NCI-H446 treated with DMSO at 0.1 percent for 48 hours (cell line): ENCODE measurements around the gene AFMID.
"Not testable (repeated sequence)": the region's sequence is repeated elsewhere in the genome, so short reads cannot be mapped to it uniquely, and the experiment has no call there.

ENCODE experiments used
- DNase-seq: peaks from one replicate; lab custom pipeline; 2025; lab: John Stamatoyannopoulos, UW

The AFMID gene

DNA sequence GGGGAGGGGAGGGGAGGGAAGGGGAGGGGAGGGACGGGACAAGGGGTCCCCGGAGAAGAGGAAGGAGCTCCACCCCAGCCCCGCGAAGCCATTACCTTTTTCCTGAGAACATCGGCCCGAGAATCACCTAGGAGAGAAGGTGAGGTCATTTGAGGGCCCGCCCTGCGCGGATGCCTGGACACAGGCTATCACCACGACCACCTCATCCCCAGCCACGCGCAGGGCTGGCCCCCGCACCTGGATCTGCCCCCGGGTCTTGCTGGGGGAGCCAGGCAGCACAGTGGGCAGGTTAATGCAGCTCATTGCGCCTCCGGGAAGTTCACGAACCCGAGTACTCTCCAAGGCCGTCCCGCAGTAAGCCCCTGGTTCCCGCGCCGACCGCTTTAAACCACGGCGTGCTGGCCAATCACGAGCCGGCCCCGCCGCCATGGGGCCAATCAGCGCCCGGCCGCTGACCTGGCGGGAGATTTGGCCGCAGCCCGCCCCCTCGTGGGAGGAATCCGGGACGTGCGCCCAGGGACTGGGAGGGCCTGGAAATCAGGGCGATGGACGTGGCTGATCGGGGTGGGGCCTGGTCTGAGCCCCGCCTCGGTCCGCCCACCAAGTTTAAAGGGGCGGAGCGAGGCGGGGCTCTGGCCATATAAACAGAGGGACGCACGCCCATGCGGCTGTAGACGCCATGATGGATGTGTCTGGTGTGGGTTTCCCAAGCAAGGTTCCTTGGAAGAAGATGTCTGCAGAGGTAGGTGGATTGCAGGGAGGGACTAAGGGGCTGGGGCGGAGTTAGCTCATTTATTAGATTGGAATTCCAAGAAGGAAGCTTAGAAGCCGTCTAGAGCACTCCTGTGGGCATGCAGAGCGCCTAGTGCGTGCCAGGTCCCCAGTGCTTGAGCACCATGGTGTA, at the start of gene AFMID, which contains the start of gene TK1:
Gene AFMID (plus strand): TSS at position 671 of the 904 bp plus-strand sequence. CDS start 9 bp downstream, at position 680.
Gene TK1 (minus strand): TSS at position 361 of the 904 bp plus-strand sequence. CDS start 58 bp downstream, at position 303.
- DNase-seq: peak; percentile 97

DNA sequence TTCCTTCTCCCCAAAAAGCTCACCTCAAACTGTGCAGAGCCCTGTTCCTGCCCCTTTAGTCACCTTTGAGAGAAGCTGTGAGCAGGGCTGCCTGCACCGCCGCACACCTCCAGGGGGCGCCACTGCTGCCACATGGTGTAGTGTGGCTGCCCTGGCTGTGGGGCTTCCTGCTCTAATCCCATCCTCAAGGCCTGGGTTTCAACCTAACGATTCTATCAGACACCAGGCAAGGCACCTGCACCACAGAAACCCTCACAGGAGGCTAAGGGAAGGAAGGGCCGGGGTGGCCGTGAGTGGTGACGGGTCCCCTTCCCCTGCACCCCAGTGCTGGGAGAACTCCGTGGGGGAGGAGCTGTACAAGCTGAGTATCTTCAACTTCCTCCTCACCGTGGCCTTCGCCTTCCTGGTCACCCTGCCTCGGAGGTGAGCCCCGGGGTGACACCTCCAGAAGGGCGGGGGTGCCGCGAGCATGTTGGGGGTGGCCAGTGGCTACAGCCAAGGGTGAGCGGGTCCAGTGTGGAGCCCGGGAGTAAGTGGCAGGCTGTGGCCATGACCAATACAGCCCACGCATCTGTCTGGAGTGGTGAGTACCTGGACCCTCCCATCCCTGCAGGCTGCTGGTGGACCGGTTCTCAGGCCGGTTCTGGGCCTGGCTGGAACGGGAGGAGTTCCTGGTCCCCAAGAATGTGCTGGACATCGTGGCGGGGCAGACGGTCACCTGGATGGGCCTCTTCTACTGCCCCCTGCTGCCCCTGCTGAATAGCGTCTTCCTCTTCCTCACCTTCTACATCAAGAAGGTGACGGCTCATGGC, 49.6 kb upstream of the AFMID start:
- DNase-seq: no peak

DNA sequence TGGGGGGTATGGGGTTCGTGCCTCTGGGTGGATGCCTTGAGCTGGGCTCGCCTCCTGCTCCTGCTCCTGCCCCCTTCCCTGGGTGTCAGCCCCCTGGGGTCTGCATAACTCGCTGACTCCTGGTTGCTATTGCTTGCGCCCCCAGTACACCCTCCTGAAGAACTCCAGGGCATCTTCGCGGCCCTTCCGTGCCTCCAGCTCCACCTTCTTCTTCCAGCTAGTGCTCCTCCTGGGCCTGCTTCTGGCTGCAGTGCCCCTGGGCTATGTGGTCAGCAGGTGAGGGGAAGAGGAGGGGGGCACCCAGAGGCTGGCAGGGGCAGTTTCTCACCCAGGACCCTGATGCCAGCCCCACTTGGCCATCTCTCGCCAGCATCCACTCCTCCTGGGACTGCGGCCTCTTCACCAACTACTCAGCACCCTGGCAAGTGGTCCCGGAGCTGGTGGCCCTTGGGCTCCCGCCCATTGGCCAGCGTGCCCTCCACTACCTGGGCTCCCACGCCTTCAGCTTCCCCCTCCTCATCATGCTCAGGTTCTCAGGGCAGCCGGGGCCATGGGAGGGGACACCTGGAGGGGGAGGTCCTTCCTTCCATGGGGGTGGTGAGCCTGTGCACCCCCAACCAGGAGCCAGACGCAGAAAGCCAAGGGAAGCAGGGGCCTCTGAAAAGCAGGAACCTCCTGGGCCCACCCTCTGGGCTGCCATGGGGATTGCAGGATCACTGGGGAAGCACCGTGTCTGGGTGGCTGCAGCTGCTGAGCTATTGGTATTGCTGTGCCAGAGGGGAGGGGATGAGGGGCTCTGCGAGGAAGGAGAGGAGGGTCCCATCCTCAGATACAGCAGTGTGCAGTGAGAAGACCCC, 48.7 kb upstream of the AFMID start:
- no peak for DNase-seq

DNA sequence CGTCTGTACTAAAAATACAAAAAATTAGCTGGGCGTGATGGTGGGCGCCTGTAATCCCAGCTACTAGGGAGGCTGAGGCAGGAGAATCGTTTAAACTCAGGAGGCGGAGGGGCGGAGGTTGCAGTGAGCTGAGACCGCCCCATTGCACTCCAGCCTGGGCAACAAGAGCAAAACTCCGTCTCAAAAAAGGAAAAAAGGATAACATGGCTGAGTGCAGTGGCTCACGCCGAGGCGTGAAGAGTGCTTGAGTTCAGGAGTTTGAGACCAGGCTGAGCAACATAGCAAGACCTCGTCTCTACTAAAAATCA, 47.3 kb upstream of the AFMID start:
- not testable (repeated sequence) for DNase-seq

DNA sequence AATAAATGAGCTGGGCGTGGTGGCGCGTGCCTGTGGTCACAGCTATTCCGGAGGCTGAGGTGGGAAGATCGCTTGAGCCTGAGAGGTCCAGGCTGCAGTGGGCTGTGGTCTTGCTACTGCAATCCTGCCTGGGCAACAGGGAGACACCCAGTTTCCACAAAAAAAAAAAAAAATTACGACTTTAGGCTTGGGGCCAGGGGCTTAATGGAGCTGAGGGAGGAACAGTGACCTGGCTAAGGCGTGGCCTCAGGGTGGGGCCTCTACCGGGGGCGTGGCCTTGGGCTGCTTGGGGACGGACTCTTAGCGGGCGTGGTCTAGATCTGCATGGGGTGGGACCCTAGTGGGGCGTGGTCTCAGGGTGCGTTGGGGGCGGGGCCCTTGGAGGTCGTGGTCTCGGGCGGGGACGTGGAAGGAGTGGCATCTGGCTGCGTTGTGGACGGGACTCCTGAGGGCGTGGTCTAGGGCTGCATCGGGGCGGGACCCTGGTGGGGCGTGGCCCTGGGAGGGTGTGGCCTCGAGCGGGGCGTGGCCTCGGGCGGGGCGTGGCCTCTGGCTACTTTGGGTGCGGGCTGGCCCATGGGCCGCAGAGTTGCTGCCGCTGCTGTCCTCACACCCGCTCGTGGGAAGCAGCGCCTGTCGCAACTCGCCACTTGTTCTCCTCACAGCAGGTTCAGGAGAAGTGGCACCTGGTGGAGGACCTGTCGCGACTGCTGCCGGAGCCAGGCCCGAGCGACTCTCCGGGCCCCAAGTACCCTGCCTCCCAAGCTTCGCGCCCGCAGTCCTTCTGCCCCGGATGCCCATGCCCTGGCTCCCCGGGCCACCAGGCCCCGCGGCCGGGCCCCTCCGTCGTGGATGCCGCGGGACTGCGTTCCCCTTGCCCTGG, 46.8 kb upstream of the AFMID start:
- peak; percentile 76 for DNase-seq

GRCh38 chr17:78141437-78142118, 45.6 kb upstream of the AFMID start:
- no peak for DNase-seq

GRCh38 chr17:78142119-78142861, 44.9 kb upstream of the AFMID start:
- DNase-seq: no peak

DNA sequence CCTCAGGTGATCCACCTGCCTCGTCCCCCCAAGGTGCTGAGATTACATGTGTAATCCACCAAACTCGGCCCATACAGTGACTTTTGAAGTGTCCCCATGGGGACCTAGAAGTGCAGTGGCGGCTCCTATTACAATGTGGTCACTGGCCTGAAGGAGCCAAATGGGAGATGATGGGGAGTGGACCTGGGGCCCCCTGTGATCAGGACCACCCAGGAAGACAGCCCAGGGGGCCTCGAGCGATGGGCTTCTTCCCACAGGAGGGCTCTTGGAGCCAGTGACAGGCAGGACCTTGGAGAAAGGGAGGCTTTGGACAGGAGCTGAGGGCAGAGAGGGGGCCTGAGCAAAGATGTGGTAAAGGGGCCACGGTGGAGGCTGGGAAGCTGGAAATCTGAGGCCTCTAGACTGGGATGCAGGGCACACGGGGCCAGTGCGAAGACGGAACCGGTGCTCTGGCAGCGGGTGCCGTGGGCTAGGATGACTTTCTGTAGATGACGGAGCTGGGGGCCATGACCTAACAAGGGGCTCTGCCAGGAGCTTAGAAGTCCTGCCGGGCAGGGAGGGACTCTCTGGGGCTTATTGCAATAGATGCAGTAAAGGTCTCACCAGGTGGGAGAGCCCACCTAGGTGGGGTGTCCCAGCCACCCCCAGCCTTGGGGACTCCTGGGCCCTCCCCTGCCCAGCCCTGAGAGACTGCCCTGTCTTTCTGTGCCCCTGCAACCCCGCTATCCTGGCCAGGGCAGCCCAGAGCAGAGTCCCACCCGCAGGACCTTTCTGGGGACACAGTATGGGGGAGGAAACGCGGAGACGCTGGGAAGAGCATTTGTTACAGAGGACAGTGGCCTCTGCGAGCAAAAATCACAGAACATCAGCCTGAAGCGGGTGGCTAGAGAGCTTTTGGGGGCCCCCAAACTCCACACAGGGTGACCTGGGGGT, 43.7 kb upstream of the AFMID start:
- no peak for DNase-seq

DNA sequence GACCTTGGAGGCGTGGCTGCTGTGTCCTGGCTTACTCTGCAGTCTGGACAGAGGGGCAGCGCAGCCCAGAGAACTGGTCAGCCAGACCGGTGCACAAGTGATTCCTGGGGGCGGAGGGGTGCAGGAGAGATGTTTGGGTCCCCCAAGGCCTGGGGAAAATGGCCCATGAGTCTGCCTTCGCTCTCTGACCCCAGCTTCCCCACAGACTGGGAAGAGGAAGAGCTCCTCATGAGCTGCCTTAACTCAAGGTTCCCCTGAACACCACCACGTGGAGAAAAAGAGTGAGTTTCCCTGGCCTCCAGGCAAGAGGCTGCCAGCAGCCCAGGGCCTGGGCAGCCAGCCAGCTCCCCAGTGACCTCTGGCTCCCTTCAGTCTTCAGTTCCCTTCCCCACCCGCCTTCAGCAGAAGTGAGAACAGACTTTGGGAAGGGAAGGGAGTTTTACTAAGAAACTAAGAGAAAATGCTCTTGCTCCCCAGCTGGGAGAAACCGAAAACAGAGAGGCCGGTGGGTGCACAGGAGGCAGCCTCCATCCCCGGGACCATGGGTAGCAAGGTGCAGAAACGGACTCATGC, 42.9 kb upstream of the AFMID start:
- peak; percentile 46 for DNase-seq

DNA sequence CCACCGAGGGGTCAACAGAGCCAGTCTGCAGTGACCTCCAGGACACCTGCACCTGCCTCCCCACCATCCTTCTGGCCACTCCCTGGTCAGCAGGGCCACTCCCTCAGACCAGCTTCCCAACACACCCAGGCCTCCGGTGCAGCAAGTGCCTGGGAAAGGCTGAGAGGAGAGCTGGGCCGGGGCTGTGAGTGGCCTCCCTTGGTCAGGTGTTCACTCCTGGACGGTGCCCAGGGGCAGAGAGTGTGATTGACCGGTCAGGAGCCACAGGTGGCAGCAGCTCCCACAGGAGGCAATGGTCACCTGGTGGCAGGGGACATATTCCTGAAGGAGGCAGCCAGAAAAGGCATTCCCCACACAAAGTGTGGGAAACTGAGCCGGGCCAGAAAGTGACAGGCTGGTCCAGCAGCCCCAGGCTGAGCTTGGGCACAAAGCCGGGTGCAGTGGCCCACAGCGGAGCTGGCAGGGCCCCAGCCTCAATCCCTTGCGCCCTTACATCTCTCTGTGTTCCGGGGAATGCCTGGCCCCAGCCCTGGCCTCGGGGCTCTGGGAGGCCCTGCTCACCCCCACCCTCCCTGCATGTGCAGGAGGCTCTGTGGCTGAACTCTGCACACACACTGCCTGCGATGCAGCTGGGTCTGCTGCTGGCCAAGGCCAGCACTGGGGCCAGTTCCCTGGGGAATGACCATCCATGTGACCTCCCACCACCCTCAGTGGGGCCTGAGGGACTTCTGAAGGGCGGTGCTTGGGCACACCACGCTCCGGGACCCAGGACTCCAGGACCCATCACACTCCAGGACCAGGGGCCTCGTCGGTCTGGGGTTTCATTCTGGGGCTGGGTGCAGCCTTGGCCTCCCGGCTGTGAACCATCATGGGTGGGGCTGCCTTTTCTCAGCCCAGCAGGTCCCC, 42.2 kb upstream of the AFMID start:
- DNase-seq: no peak

- DNase-seq: no peak
Measured at GRCh38 chr17:78146471-78146869, 40.7 kb upstream of the AFMID start.

DNA sequence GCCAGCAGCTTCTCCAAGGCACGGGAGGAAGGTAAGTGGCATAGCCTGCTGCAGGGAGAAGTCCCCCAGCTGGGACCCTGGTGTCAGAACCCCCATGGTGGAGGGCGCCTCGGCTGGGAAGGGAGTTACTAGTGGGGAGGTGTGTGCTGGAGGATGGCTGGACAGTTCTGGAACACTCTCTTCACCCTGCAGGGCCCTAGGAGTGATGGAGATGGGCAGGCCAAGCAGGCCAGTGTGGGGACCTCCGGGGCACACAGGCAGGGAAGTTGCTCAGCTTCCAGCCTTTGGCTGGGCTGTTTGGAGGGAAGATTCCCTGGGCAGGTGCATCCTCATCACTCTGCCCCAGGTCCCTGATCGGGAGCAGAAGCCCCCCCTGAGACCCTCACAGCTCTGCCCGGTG, 40.3 kb upstream of the AFMID start:
- DNase-seq: no peak

GRCh38 chr17:78147315-78147998, 39.7 kb upstream of the AFMID start:
- no peak for DNase-seq

DNA sequence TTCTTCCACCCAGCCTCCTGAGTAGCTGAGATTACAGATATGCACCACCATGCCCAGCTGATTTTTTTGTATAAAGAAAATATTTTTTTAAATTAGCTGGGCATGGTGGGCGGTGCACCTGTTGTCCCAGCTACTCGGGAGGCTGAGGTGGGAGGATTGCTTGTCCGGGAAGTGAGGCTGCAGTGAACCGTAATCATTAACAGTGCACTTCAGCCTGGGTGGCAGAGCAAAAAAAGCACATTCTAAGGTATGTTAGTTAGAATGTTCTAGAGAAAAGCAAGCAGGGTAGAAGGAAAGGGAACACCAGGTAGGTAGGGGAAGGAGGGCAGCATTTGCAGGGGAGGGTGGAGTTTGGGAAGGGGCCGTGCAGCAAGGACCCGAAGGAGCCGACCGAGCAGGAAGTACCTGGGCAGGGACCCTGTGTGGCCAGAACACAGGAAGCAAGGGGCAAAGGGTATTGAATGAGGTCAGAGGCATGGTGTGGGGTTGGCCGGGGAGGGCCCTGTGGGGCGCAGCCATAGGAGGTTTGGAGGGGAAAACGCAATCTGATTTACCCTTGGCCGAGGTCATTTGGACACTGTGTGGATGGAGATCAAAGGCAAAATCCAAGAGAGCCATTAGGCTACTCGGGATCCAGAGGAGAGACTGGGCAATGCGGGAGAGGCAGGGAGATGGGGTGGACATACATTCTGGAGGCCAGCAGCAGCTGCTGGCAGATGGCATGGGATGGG, 38.7 kb upstream of the AFMID start:
- DNase-seq: no peak

DNA sequence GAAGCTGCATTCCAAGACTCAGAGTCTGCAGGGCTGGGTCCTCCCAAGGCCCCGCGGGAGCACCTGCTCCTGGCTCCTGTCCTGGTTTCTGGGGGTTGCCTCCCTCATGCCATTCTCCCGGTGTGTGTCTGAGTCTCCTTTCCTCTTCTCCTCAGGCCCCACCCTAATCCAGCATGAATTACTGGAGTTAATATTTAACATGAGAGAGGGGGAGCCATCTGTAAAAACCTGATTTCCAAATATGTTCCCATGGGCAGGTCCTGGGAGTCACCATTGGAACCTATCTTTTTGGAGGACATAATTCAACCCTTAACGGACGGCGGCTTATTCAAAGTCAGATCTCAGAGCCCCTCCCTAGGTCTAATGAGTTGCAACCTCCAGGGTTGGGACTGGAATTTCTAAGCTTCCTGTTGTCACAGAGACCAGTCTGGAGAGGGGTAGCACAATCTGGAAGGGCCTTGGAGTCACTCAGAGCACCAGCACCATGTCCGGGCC, 35.6 kb upstream of the AFMID start:
- DNase-seq: no peak
